GM18873 (cell line): Measurements from ENCODE around the gene COA1.
A peak's percentile ranks its signal among the peaks of the same experiment; 100 is the strongest.
"Not testable (repeated sequence)": the region's sequence is repeated elsewhere in the genome, so short reads cannot be mapped to it uniquely, and the experiment has no call there.

Experiments
- ATAC-seq: cut with Tn5 transposase; IDR thresholded peaks from one replicate; pipeline ENCODE4 v1.9.1; 2021; ENCODE audit warnings: mild to moderate bottlenecking, moderate library complexity, moderate number of reproducible peaks; ENCODE audit not compliant: unreplicated experiment, low FRiP score

Gene COA1

DNA sequence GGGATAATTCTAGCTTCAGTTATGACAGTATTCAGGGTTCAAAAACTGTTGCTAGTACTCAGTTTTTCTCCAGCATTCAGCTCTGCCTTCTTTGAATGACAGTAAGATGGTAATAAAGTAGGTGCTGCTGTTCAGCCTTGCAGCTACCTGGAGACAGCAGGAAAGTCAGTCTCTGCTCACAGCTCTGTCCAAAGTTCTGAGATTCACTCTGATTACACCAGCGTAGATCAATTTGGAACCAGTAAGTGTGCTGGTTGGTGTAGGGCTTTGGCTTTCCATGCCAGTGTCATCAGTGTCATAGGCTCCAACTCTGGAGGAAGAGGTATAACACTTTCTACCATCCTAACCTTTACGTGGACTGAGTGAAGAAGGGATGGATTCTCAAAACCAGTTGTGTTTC, 120.2 kb downstream of the COA1 start:
- no peak for ATAC-seq

DNA sequence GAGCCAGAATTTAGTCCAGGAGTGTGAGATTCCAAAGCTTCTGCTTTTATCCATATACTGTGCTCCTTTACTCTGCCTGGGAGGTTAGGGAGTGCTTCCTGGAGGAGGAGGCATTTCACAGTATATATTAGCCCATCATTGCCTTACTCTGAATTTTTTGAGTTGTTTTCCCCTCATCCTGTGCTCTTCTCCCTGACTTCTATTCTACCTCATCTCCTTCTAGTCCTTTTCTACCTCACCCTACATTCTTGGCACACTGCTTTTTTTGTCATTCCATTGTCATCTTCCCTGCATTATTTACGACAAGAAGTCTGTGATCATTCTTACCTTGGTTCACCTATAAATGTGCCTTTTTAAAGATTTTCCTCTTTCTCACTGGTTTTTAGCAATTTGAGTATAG, 125.1 kb downstream of the COA1 start:
- no peak for ATAC-seq

DNA sequence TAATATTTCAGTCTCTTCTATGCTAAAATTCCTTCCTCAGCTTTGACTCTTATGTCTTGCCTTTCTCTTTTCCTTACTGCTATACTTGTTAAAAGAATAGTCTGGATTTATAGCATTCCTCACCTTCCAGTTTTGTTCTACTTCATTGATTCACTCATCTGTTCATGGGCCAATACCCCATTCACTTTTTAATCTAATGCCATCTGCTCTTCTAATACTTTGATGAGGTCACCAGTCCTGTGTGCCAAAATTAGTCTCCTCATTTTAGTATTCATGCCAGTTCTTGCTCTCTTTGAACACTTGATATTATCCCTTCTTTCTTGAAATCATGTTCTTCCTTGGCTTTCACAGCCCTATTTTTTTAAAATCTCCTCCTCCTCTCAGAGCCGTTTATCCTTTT, 127.1 kb downstream of the COA1 start:
- no peak for ATAC-seq

DNA sequence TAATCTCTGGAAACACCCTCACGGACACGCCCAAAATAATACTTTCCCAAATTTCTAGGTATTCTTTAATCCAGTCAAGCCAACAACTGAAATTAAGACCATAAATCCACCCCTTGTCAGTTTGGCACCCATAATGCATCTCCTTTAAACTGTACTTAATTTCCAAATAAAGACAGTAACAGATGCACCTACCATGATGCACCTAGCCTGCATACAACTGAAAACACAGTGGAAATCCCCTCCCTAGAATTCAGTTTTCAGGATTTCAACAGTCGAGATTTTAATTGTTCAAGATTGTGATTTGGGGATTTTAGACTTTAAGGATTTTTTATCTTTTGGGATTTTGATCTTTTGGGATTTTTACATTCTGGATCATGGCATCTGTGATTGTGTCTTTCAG, 129.3 kb downstream of the COA1 start:
- ATAC-seq, result no peak

DNA sequence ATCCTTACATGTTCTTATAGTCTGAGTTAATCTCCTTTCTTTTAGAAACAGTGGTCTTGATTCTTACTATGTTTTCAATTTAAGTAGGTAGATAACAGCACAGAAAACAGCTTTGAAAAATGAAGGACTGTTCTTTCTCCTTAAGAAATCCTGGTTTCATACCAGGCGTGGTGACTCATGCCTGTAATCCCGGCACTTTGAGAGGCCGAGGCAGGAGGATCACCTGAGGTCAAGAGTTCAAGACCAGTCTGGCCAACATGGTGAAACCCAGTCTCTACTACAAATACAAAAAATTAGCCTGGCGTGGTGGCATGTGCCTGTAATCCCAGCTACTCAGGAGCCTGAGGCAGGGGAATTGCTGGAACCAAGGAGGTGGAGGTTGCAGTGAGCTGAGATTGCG, 132.9 kb downstream of the COA1 start:
- not testable (repeated sequence) for ATAC-seq

DNA sequence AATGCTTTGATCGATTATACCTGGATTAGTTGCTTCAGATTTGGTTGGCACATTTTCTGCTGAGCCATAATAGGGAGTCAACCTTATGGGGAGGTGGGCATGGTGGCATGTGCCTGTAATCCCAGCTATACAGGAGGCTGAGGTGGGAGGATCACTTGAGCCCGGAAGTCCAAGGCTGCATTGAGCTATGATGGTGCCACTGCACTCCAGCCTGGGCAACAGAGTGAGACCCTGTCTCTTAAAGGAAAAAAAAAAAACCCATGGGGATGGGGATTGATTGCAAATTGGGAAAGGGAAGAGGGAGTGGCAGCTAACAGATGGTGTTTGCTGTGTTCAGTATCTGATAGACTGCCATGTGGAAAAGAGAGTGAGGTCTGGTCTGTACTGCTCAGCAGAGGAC, 135.3 kb downstream of the COA1 start:
- no peak for ATAC-seq

DNA sequence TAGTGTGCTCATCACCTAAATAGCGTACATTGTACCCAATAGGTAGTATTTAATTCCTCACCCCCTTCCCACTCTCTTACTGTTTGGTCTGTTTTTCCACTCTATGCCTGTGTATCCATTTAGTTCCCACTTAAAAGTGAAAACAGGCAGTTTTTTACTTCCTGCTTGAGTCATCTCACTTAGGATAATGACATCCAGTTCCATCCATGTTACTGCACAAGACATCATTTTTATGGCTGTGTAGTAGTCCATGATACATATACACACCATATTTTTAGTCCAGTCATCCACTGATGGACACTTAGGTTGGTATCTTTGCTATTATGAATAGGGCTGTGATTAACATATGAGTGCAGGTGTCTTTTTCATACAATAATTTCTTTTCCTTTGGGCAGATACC, 136.3 kb downstream of the COA1 start:
- no peak for ATAC-seq

DNA sequence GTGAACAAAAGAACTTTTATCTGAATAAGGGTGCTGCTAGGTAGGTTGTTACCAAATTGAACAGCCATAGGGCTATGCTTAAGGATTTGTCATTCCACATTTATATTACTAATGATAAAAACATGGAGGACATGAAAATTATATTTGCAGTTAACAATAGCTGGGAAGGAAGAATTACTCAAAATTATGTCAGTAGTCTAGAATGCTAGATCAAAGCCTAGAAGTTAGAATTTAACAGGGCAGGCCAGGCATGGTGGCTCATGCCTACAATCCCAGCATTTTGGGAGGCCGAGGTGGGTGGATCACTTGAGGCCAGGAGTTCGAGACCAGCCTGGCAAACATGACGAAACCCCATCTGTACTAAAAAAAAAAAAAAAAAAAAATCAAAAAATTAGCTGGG, 137.0 kb downstream of the COA1 start:
- no peak for ATAC-seq

DNA sequence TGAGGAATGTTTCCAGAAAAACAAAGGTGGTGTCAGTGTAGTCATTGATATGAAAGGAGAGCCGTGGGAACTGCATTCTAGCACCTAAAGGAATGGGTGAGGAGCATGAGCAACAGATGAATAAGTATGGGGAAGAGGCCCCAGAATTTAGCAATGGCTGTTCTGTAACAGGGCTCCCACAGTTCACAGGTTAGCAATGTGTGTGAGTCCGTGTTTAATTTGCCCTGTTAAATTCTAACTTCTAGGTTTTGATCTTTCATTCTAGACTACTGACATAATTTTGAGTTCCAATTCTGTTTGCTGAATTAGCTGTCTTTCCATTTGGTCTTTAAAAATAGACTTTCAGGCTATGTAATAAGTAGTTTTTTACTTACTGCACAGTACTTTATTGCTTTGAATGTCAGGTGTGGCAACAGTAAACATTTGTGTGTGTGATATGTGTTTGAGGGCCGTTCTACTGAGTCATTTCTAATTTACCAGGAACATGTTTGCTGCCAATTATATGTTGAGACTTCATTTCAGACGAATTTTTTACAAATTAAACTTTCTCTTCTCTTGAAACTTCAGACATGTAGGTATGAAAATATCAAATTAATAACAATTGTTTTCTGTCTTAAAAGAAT, 137.7 kb downstream of the COA1 start:
- ATAC-seq, result no peak

DNA sequence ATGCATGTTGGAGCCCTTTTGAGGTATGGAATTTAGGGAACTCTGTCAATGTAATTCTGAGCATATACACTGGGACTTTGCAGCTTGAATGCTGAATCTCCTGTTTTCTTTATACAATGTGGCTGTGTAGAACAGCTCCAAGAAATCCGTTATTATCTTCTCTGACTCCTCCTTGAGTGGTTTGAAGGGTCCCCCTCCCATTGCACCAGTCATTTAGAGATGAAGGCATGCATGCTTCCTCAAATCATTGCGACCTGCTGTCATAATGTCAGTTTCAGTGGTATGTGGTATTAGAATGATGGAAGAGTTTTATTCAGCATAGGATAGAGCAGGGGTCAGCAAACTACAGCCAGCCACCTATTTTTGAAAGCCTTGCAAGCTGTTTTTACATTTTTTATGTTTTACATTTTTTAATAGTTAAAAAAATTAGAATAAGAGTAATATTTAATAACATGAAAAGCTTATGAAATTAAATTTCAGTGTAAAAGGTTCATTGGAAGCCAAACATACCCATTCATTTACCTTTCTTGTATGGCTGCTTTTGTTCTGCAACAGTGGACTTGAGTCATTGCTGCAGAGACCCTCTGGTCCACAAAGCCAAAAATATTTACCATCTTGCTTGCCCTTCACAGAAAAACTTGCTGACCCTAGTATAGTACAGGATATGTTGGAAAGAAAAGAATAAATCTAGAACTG, 138.3 kb downstream of the COA1 start:
- ATAC-seq, result peak; percentile 65

DNA sequence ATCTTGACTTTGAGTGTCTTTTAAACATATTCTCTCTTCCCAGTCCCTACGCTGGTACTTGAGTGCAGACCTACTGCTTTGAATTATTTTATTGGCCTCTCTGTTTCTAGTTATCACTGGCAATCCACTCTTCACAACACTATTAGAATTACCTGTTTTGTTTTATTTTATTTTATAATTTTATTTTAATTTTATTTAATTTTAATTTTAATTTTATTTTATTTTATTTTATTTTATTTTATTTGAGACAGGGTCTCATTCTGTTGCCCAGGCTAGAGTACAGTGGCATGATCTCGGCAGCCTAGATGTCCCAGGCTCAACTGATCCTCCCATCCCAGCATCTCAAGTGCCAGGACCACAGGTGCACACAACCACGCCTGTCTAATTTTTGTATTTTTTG, 139.6 kb downstream of the COA1 start:
- ATAC-seq, result no peak
